A673 (cell line): ENCODE measurements around the gene PGAP6. TPM values are rescaled to one million over a fixed set of nuclear protein-coding genes. Genes with fewer than 3 reads are reported as not detected.

ENCODE experiments used
- Bru-seq: library from RNA; stranded (reverse); fragments of 400-500 nt; gene quantifications from one replicate; lab custom pipeline; 2021; lab: Mats Ljungman, UMichigan
- BruChase-seq, 2 experiments: library from RNA; stranded (reverse); fragments of 400-500 nt; gene quantifications; one replicate each; lab custom pipeline; 2021; lab: Mats Ljungman, UMichigan
- BruUV-seq: library from RNA; stranded (reverse); fragments of 400-500 nt; replicated peaks from 2 replicates; lab custom pipeline; 2021; lab: Mats Ljungman, UMichigan
- CTCF ChIA-PET: fragments of 300-600 bp; sonication (Branson Sonifier 250); formaldehyde crosslinking; loops from one replicate; lab custom pipeline; 2022; ENCODE audit warnings: antibody characterized with exemption; lab: Charles Lee
- POLR2A ChIA-PET: fragments of 300-600 bp; sonication (Branson Sonifier 250); formaldehyde crosslinking; loops from one replicate; lab custom pipeline; 2022; ENCODE audit warnings: antibody characterized with exemption; ENCODE audit not compliant: low non-redundant PET; lab: Charles Lee
- DNase-seq: peaks from one replicate; pipeline ENCODE4 v3.0.0-alpha.2; 2015; ENCODE audit warnings: low spot score
- H3K27ac ChIP-seq: fragments of 200-600 bp; sonication (generic); 2 replicates; pipeline ENCODE4 v1.5.1; 2016; ENCODE audit warnings: mixed run types, low read depth, mild to moderate bottlenecking, mixed read lengths, antibody characterized with exemption, low read length; ENCODE audit not compliant: poor library complexity, severe bottlenecking
- H3K27me3 ChIP-seq: fragments of 200-600 bp; sonication (generic); replicated peaks from 2 replicates; pipeline ENCODE4 v1.6.1; 2017; ENCODE audit warnings: mixed run types, low read depth, mild to moderate bottlenecking, mixed read lengths, antibody characterized with exemption, low read length; ENCODE audit not compliant: insufficient read depth, poor library complexity
- H3K36me3 ChIP-seq: fragments of 200-600 bp; sonication (generic); 2 replicates; pipeline ENCODE4 v1.6.1; 2016; ENCODE audit warnings: mixed run types, mild to moderate bottlenecking, mixed read lengths, antibody characterized with exemption, low read length; ENCODE audit not compliant: insufficient read depth, poor library complexity, severe bottlenecking
- H3K4me1 ChIP-seq: fragments of 200-600 bp; sonication (generic); 2 replicates; pipeline ENCODE4 v1.6.1; 2017; ENCODE audit warnings: mixed run types, mild to moderate bottlenecking, mixed read lengths, antibody characterized with exemption, low read length; ENCODE audit not compliant: insufficient read depth, poor library complexity, severe bottlenecking
- H3K4me3 ChIP-seq: fragments of 200-600 bp; sonication (generic); 2 replicates; pipeline ENCODE4 v1.5.1; 2016; ENCODE audit warnings: low read depth, mixed run types, mild to moderate bottlenecking, mixed read lengths, low read length; ENCODE audit not compliant: poor library complexity, severe bottlenecking
- H3K9me3 ChIP-seq: fragments of 200-600 bp; sonication (generic); 2 replicates; pipeline ENCODE4 v1.6.1; 2016; ENCODE audit warnings: mixed run types, low read depth, mild to moderate bottlenecking, mixed read lengths, antibody characterized with exemption, low read length; ENCODE audit not compliant: poor library complexity, severe bottlenecking
- EZH2 ChIP-seq: fragments of 200-600 bp; sonication (generic); IDR thresholded peaks from 2 replicates; pipeline ENCODE4 v1.6.1; 2017; ENCODE audit warnings: borderline replicate concordance, low read depth, mild to moderate bottlenecking, mixed read lengths, antibody characterized with exemption, low read length; ENCODE audit not compliant: poor library complexity, severe bottlenecking
- intact Hi-C: fragments of 100-400 bp; cut with micrococcal nuclease; formaldehyde crosslinking; loops from one replicate; pipeline ENCODE4 v1.10.0; 2022; ENCODE audit not compliant: unreplicated experiment
- long read RNA-seq: library from polyadenylated mRNA; stranded (forward); transcript quantifications from one replicate; pipeline ENCODE4 v2.0.0, GENCODE V29; 2022
- total RNA-seq: library from RNA; stranded (reverse); gene quantifications from 2 replicates; pipeline ENCODE4 v1.2.3, GENCODE V29; 2021
- TF ChIP-seq, protein P1 (sequence below): fragments of 300-800, 200-600 bp; sonication (generic); conservative IDR thresholded peaks from 2 replicates; pipeline ENCODE4 v1.5.1; 2017; ENCODE audit warnings: low read depth, mild to moderate bottlenecking, antibody characterized with exemption, low read length, moderate library complexity, mixed read lengths

Gene PGAP6
- 38.7 and 47.1 TPM in 2 replicates for total RNA-seq
- percentile 42 among the genes with signal in this experiment for Bru-seq, nascent RNA
- BruChase-seq, experiment 1, labeled RNA remaining after a 2-hour chase, result percentile 52 among the genes with signal in this experiment
- percentile 67 among the genes with signal in this experiment for BruChase-seq, experiment 2, labeled RNA remaining after a 6-hour chase
- long read RNA-seq, transcript TMEM8A-204 (13 exons, 3,691 nt), result major isoform, 97 of 137 reads
- long read RNA-seq, partial matches to known transcripts, result 15 of 137 reads
- long read RNA-seq, other reads (novel, unspliced or antisense), result 25 of 137 reads

GRCh38 chr16:381789-382717 lies at the start of gene PGAP6:
Gene PGAP6, minus strand, starts transcription at chr16:381978. Its CDS starts 157 bp downstream, at chr16:381821.
- ChIA-PET POLR2A (interaction anchor here (0.5 to 0.7 kb wide), 2 partner anchors 31 to 109 kb away, joined by 5 to 6 read pairs; no protein-coding TSS in a partner anchor), CTCF (interaction anchor here (0.5 to 1.0 kb wide), 5 partner anchors 9 to 285 kb away, joined by 3 to 5 read pairs (median 5); partner anchors contain the start of gene DECR2)
- Histone ChIP-seq H3K4me1 (no peaks in the 10 kb centered on the region), H3K9me3 (no peaks in the 10 kb centered on the region), H3K36me3 (no peaks in the 10 kb centered on the region), H3K27ac (peak within 1 kb of the TSS; percentile 63), H3K4me3 (peak within 1 kb of the TSS; percentile 93), H3K27me3 (no peaks in the 10 kb centered on the region)
- peak; percentile 72 for DNase-seq
- intact Hi-C loops, result no loop called here
- BruUV-seq, result no TSS peak
- TF ChIP-seq EZH2, result no peak
- TF ChIP-seq, protein P1, sequence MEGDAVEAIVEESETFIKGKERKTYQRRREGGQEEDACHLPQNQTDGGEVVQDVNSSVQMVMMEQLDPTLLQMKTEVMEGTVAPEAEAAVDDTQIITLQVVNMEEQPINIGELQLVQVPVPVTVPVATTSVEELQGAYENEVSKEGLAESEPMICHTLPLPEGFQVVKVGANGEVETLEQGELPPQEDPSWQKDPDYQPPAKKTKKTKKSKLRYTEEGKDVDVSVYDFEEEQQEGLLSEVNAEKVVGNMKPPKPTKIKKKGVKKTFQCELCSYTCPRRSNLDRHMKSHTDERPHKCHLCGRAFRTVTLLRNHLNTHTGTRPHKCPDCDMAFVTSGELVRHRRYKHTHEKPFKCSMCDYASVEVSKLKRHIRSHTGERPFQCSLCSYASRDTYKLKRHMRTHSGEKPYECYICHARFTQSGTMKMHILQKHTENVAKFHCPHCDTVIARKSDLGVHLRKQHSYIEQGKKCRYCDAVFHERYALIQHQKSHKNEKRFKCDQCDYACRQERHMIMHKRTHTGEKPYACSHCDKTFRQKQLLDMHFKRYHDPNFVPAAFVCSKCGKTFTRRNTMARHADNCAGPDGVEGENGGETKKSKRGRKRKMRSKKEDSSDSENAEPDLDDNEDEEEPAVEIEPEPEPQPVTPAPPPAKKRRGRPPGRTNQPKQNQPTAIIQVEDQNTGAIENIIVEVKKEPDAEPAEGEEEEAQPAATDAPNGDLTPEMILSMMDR, result no peak

- no TSS peak for BruUV-seq
- intact Hi-C loops, result no loop called here
- no peaks in the 10 kb centered on the region for H3K9me3 ChIP-seq
- no peak for TF ChIP-seq EZH2
- TF ChIP-seq, protein P1, result no peak
- POLR2A ChIA-PET, result no interaction called here
- no peak overlapping the region for H3K27ac ChIP-seq
- no peak overlapping the region for H3K4me3 ChIP-seq
- no peaks in the 10 kb centered on the region for H3K27me3 ChIP-seq
- H3K36me3 ChIP-seq, result no peaks in the 10 kb centered on the region
- DNase-seq, result no peak
- CTCF ChIA-PET, result no interaction called here
- H3K4me1 ChIP-seq, result no peaks in the 10 kb centered on the region
Measured at GRCh38 chr16:430904-431303, 49.1 kb upstream of the PGAP6 start.

DNA sequence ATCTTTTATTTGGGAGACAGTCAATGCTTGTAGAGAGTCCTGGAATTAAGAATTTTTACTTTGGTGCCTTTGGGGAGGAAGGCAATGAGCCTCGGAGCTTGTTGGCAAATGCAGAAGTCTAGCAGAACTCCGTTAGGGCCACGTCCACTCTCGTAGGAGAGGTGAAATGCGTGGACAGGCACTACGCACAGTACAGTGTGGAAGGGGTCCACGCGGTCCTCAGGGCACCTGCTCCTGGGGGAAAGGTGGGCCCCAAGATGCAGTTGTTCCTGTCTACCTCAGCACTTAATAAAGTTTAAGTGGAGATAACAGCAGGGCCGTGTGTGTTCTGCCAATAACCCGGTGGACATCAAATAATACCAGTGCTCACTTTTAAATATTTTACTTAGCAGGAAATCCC lies 45.5 kb upstream of the PGAP6 start:
- Histone ChIP-seq H3K4me3 (peak overlapping the region; percentile 89), H3K4me1 (peaks cover 8% of the 10 kb centered on the region), H3K9me3 (no peaks in the 10 kb centered on the region), H3K27ac (no peak overlapping the region), H3K36me3 (no peaks in the 10 kb centered on the region), H3K27me3 (no peaks in the 10 kb centered on the region)
- ChIA-PET CTCF (no interaction called here), POLR2A (no interaction called here)
- TSS peak; percentile 56 for BruUV-seq
- TF ChIP-seq, protein P1, result no peak
- no peak for TF ChIP-seq EZH2
- intact Hi-C loops, result no loop called here
- no peak for DNase-seq
